SH-SY5Y (cell line): ENCODE results near the gene SDK1.

ENCODE experiments used
- GATA2 ChIP-seq: IDR thresholded peaks from 2 replicates; pipeline ENCODE4 v1.6.1; 2011; ENCODE audit warnings: mild to moderate bottlenecking, low read depth, low read length
- GATA3 ChIP-seq: IDR thresholded peaks from 2 replicates; pipeline ENCODE4 v1.6.1; 2011; ENCODE audit warnings: low read depth, mild to moderate bottlenecking, low read length, moderate library complexity

Gene SDK1

GRCh38 chr7:3757059-3757458 is 456.0 kb downstream of the SDK1 start:
- TF ChIP-seq GATA3: no peak
- no peak for TF ChIP-seq GATA2

GRCh38 chr7:3760651-3761050 is 459.6 kb downstream of the SDK1 start:
- TF ChIP-seq GATA2: no peak
- TF ChIP-seq GATA3: no peak

- no peak for TF ChIP-seq GATA3
- no peak for TF ChIP-seq GATA2
Observed at GRCh38 chr7:3762146-3762831, 461.2 kb downstream of the SDK1 start.

GRCh38 chr7:3767917-3768777 is 467.1 kb downstream of the SDK1 start:
- no peak for TF ChIP-seq GATA2

GRCh38 chr7:3771906-3772305 is 470.9 kb downstream of the SDK1 start:
- TF ChIP-seq GATA2 (no peak), GATA3 (no peak)

GRCh38 chr7:3778345-3778744 is 477.3 kb downstream of the SDK1 start:
- TF ChIP-seq GATA2: no peak

GRCh38 chr7:3780016-3780415 is 479.0 kb downstream of the SDK1 start:
- TF ChIP-seq GATA2 (no peak), GATA3 (no peak)

- no peak for TF ChIP-seq GATA2
Observed at GRCh38 chr7:3780525-3780924, 479.5 kb downstream of the SDK1 start.

GRCh38 chr7:3781607-3782006 is 480.6 kb downstream of the SDK1 start:
- TF ChIP-seq GATA3: no peak

- TF ChIP-seq GATA2 (no peak), GATA3 (no peak)
Observed at GRCh38 chr7:3787717-3788264, 486.7 kb downstream of the SDK1 start.

- TF ChIP-seq GATA3 (no peak), GATA2 (no peak)
Observed at GRCh38 chr7:3790803-3791202, 489.8 kb downstream of the SDK1 start.

GRCh38 chr7:3791327-3791726 is 490.3 kb downstream of the SDK1 start:
- TF ChIP-seq GATA3 (no peak), GATA2 (no peak)

GRCh38 chr7:3795141-3795540 is 494.1 kb downstream of the SDK1 start:
- TF ChIP-seq GATA2: no peak
- TF ChIP-seq GATA3: no peak

- no peak for TF ChIP-seq GATA3
- no peak for TF ChIP-seq GATA2
Observed at GRCh38 chr7:3795781-3796180, 494.7 kb downstream of the SDK1 start.

GRCh38 chr7:3805151-3805550 is 504.1 kb downstream of the SDK1 start:
- TF ChIP-seq GATA2 (no peak), GATA3 (no peak)
